Fibroblast of lung (primary cell): ENCODE measurements around the gene EEIG2. TPM values are rescaled to one million over a fixed set of nuclear protein-coding genes. Genes with fewer than 3 reads are reported as not detected.

Source experiments
- DNase-seq, 2 donors: peaks; one replicate each; pipeline versions ENCODE4 v3.0.0 to v3.0.0-alpha.2; 2010; ENCODE audit warnings: low read depth in 2 of 2
- H2AFZ ChIP-seq: 2 replicates; pipeline ENCODE4 v1.5.1; 2012; ENCODE audit warnings: low read length, control low read depth, inconsistent platforms
- H3K27ac ChIP-seq: 2 replicates; pipeline ENCODE4 v1.5.1; 2011; ENCODE audit warnings: low read length, control low read depth; ENCODE audit not compliant: insufficient read depth
- H3K27me3 ChIP-seq: 2 replicates; pipeline ENCODE4 v1.5.1; 2011; ENCODE audit warnings: mild to moderate bottlenecking, low read length; ENCODE audit not compliant: control insufficient read depth, insufficient read depth
- H3K36me3 ChIP-seq: 2 replicates; pipeline ENCODE4 v1.5.1; 2011; ENCODE audit warnings: low read length; ENCODE audit not compliant: control insufficient read depth, insufficient read depth
- H3K4me1 ChIP-seq: 2 replicates; pipeline ENCODE4 v1.5.1; 2011; ENCODE audit warnings: low read length; ENCODE audit not compliant: control insufficient read depth, insufficient read depth; ENCODE audit errors: extremely low read depth
- H3K4me2 ChIP-seq: 2 replicates; pipeline ENCODE4 v1.5.1; 2011; ENCODE audit warnings: low read length, control low read depth; ENCODE audit not compliant: insufficient read depth; ENCODE audit errors: extremely low read depth
- H3K4me3 ChIP-seq, 4 experiments: fragments of 200-600 bp in 1 of 4; sonication (generic) in 1 of 4; replicated peaks in 1 of 4; 2 replicates each; pipeline ENCODE4 v1.5.1; 2011 to 2016; ENCODE audit warnings: low read length in 4 of 4, low read depth in 3 of 4, mild to moderate bottlenecking in 3 of 4, control low read depth in 2 of 4, inconsistent platforms in 1 of 4, mixed read lengths in 1 of 4; ENCODE audit not compliant: insufficient read depth in 1 of 4; ENCODE audit errors: control extremely low read depth in 1 of 4
- H3K79me2 ChIP-seq: 2 replicates; pipeline ENCODE4 v1.5.1; 2012; ENCODE audit warnings: mild to moderate bottlenecking, low read length, inconsistent platforms; ENCODE audit not compliant: control insufficient read depth, insufficient read depth
- H3K9ac ChIP-seq: 2 replicates; pipeline ENCODE4 v1.5.1; 2011; ENCODE audit warnings: mild to moderate bottlenecking, low read length, control low read depth; ENCODE audit not compliant: insufficient read depth
- H3K9me3 ChIP-seq: 2 replicates; pipeline ENCODE4 v1.5.1; 2012; ENCODE audit warnings: low read depth, low read length; ENCODE audit not compliant: control insufficient read depth, insufficient read depth
- H4K20me1 ChIP-seq: 2 replicates; pipeline ENCODE4 v1.5.1; 2011; ENCODE audit warnings: low read length; ENCODE audit not compliant: control insufficient read depth, insufficient read depth; ENCODE audit errors: extremely low read depth
- CTCF ChIP-seq, 2 donors: IDR thresholded peaks in 1 of 2; conservative IDR thresholded peaks in 1 of 2; 1 replicate in 1 of 2; 2 replicates in 1 of 2; pipeline ENCODE4 v1.5.1; 2011 to 2012; ENCODE audit warnings: low read length in 2 of 2, control low read depth in 1 of 2, inconsistent platforms in 1 of 2, low read depth in 1 of 2, mild to moderate bottlenecking in 1 of 2
- EZH2 ChIP-seq: IDR thresholded peaks from 2 replicates; pipeline ENCODE4 v1.5.1; 2012; ENCODE audit warnings: low read length, control low read depth, mild to moderate bottlenecking; ENCODE audit errors: missing control alignments
- polyA plus RNA-seq, 2 donors: library from polyadenylated mRNA; depleted of rRNA in 1 of 2; stranded (reverse) in 1 of 2; unstranded in 1 of 2; fragments of >200 nt; gene quantifications; 2 replicates each; pipeline ENCODE4 v1.2.1, GENCODE V29; 2011 to 2012; ENCODE audit warnings: missing spikeins in 1 of 2
- total RNA-seq: library from RNA; depleted of rRNA; stranded (reverse); fragments of >200 nt; gene quantifications from 2 replicates; pipeline ENCODE4 v1.2.1, GENCODE V29; 2014

The EEIG2 gene
- total and polyA plus RNA-seq, 2 donors (not counting 1 experiment from before 2014, with no cell fraction given): 13.7 to 18.5 TPM

GRCh38 chr1:108590957-108591356 is 31.1 kb downstream of the EEIG2 start:
- Histone ChIP-seq H3K4me3 (peak overlapping the region in 1 of 4 experiments; percentile 11), H3K9ac (no peak overlapping the region)

GRCh38 chr1:108591466-108591865 is 31.6 kb downstream of the EEIG2 start:
- no peak overlapping the region for H3K4me3 ChIP-seq
- TF ChIP-seq CTCF (conservative IDR thresholded peaks at IDR 0.05 in 1 of 2, IDR thresholded peaks at IDR 0.05 in 1 of 2; ENCODE audit: low read depth in 1 of 2, low read length in 2 of 2) (no peak), EZH2 (no peak)
- no peaks in the 10 kb centered on the region for H3K9me3 ChIP-seq
- H3K27me3 ChIP-seq: no peaks in the 10 kb centered on the region
- H3K79me2 ChIP-seq: peaks cover 14% of the 10 kb centered on the region
- H3K4me1 ChIP-seq: peaks cover 13% of the 10 kb centered on the region
- H4K20me1 ChIP-seq: no peaks in the 10 kb centered on the region
- H3K27ac ChIP-seq: peak overlapping the region; percentile 88
- no peak overlapping the region for H3K9ac ChIP-seq
- H2AFZ ChIP-seq: no peak overlapping the region
- peak overlapping the region; percentile 72 for H3K4me2 ChIP-seq
- DNase-seq: no peak
- no peaks in the 10 kb centered on the region for H3K36me3 ChIP-seq

More at GRCh38 chr1:108590957-108591356, 31.1 kb downstream of the EEIG2 start:
- Histone ChIP-seq H3K79me2 (peaks cover 14% of the 10 kb centered on the region), H3K9me3 (no peaks in the 10 kb centered on the region), H3K4me1 (peaks cover 13% of the 10 kb centered on the region), H3K4me2 (peak overlapping the region; percentile 72), H3K27me3 (no peaks in the 10 kb centered on the region), H4K20me1 (no peaks in the 10 kb centered on the region), H3K36me3 (no peaks in the 10 kb centered on the region), H2AFZ (no peak overlapping the region), H3K27ac (peak overlapping the region; percentile 88)
- DNase-seq: peak; percentile 96 to 97
- TF ChIP-seq CTCF (conservative IDR thresholded peaks at IDR 0.05 in 1 of 2, IDR thresholded peaks at IDR 0.05 in 1 of 2; ENCODE audit: low read depth in 1 of 2, low read length in 2 of 2): no peak
- no peak for TF ChIP-seq EZH2

- H3K79me2 ChIP-seq: peaks cover 13% of the 10 kb centered on the region
- H2AFZ ChIP-seq: no peak overlapping the region
- H3K4me1 ChIP-seq: peaks cover 13% of the 10 kb centered on the region
- no peak overlapping the region for H3K4me3 ChIP-seq
- peak overlapping the region; percentile 88 for H3K27ac ChIP-seq
- no peaks in the 10 kb centered on the region for H3K27me3 ChIP-seq
- H3K4me2 ChIP-seq: no peak overlapping the region
- no peak for TF ChIP-seq EZH2
- no peak for TF ChIP-seq CTCF (conservative IDR thresholded peaks at IDR 0.05 in 1 of 2, IDR thresholded peaks at IDR 0.05 in 1 of 2; ENCODE audit: low read depth in 1 of 2, low read length in 2 of 2)
- DNase-seq: peak in 1 of 2 donors; percentile 24
- H3K9ac ChIP-seq: no peak overlapping the region
- H4K20me1 ChIP-seq: no peaks in the 10 kb centered on the region
- no peaks in the 10 kb centered on the region for H3K9me3 ChIP-seq
- no peaks in the 10 kb centered on the region for H3K36me3 ChIP-seq
These were observed 32.3 kb downstream of the EEIG2 start for GRCh38 chr1:108592030-108592759.
